PC-9 (cell line): Measurements from ENCODE around the gene KLK11. TPM values are rescaled to one million over a fixed set of nuclear protein-coding genes. Genes with fewer than 3 reads are reported as not detected.

ENCODE experiments used
- BruUV-seq: library from RNA; stranded (reverse); fragments of 400-500 nt; replicated peaks from 2 replicates; lab custom pipeline; 2021; lab: Mats Ljungman, UMichigan
- CTCF ChIA-PET: fragments of 300-600 bp; sonication (Branson Sonifier 250); formaldehyde crosslinking; loops from one replicate; lab custom pipeline; 2022; ENCODE audit warnings: antibody characterized with exemption; lab: Charles Lee
- POLR2A ChIA-PET: fragments of 300-600 bp; sonication (Branson Sonifier 250); formaldehyde crosslinking; loops from one replicate; lab custom pipeline; 2022; ENCODE audit warnings: antibody characterized with exemption; ENCODE audit not compliant: unreplicated experiment; lab: Charles Lee
- DNase-seq, 2 experiments: peaks; one replicate each; pipeline versions ENCODE4 v3.0.0 to v3.0.0-alpha.2; 2015 to 2022; ENCODE audit warnings: mixed read lengths in 1 of 2
- H2AFZ ChIP-seq: fragments of 200-600 bp; sonication (generic); 2 replicates; pipeline ENCODE4 v1.8.1; 2017; ENCODE audit warnings: antibody characterized with exemption
- H3F3A ChIP-seq: fragments of 200-600 bp; sonication (generic); 2 replicates; pipeline ENCODE4 v1.8.1; 2017; ENCODE audit warnings: antibody characterized with exemption, mild to moderate bottlenecking, low read depth; ENCODE audit not compliant: insufficient read depth
- H3K27ac ChIP-seq: fragments of 200-600 bp; sonication (generic); 2 replicates; pipeline ENCODE4 v1.6.1; 2016; ENCODE audit warnings: mixed run types
- H3K27me3 ChIP-seq: fragments of 200-600 bp; sonication (generic); 2 replicates; pipeline ENCODE4 v1.6.1; 2016; ENCODE audit warnings: low read depth, mixed run types; ENCODE audit not compliant: insufficient read depth
- H3K36me3 ChIP-seq: fragments of 200-600 bp; sonication (generic); 2 replicates; pipeline ENCODE4 v1.6.1; 2016; ENCODE audit warnings: low read depth, mixed run types
- H3K4me1 ChIP-seq: fragments of 200-600 bp; sonication (generic); replicated peaks from 2 replicates; pipeline ENCODE4 v1.6.1; 2016; ENCODE audit warnings: mixed run types; ENCODE audit not compliant: insufficient read depth
- H3K4me2 ChIP-seq: fragments of 200-600 bp; sonication (generic); 2 replicates; pipeline ENCODE4 v1.6.1; 2017; ENCODE audit warnings: mixed run types
- H3K4me3 ChIP-seq: fragments of 200-600 bp; sonication (generic); 2 replicates; pipeline ENCODE4 v1.6.1; 2016; ENCODE audit warnings: mixed run types
- H3K79me2 ChIP-seq: fragments of 200-600 bp; sonication (generic); 2 replicates; pipeline ENCODE4 v1.6.1; 2017; ENCODE audit warnings: low read depth, mixed run types
- H3K9me2 ChIP-seq: fragments of 200-600 bp; sonication (generic); 2 replicates; pipeline ENCODE4 v1.8.1; 2017; ENCODE audit warnings: mild to moderate bottlenecking; ENCODE audit not compliant: insufficient read depth
- H3K9me3 ChIP-seq: fragments of 200-600 bp; sonication (generic); 2 replicates; pipeline ENCODE4 v1.8.1; 2016; ENCODE audit warnings: low read depth; ENCODE audit not compliant: insufficient read depth
- H4K20me1 ChIP-seq: fragments of 200-600 bp; sonication (generic); 2 replicates; pipeline ENCODE4 v1.8.1; 2017; ENCODE audit not compliant: insufficient read depth
- EZH2 ChIP-seq: fragments of 200-600 bp; sonication (generic); IDR thresholded peaks from 2 replicates; pipeline ENCODE4 v1.8.0; 2017; ENCODE audit warnings: antibody characterized with exemption, low read depth
- intact Hi-C: fragments of 100-400 bp; cut with micrococcal nuclease; formaldehyde crosslinking; loops from one replicate; pipeline ENCODE4 v1.10.0; 2022; ENCODE audit not compliant: unreplicated experiment
- total RNA-seq: library from RNA; stranded (reverse); gene quantifications from 2 replicates; pipeline ENCODE4 v1.2.3, GENCODE V29; 2021
- TF ChIP-seq, protein P1 (sequence below): fragments of 200-600 bp; sonication (generic); conservative IDR thresholded peaks from 2 replicates; pipeline ENCODE4 v1.6.1; 2017; ENCODE audit warnings: mixed run types, antibody characterized with exemption, mild to moderate bottlenecking, moderate library complexity

The KLK11 gene
- total RNA-seq, 1 experiment from 2014 or later = 1.5 TPM

GRCh38 chr19:51060336-51060735 lies 33.9 kb upstream of the KLK11 start:
- H3K4me1 ChIP-seq = no peaks in the 10 kb centered on the region

GRCh38 chr19:51059715-51060114 lies 33.3 kb upstream of the KLK11 start:
- no peaks in the 10 kb centered on the region for H3K79me2 ChIP-seq
- H3K9me3 ChIP-seq = no peaks in the 10 kb centered on the region
- H3K36me3 ChIP-seq = no peaks in the 10 kb centered on the region
- H2AFZ ChIP-seq = no peak overlapping the region
- no peaks in the 10 kb centered on the region for H3K9me2 ChIP-seq
- intact Hi-C loops = no loop called here
- H3K27ac ChIP-seq = no peak overlapping the region
- H3K4me3 ChIP-seq = no peak overlapping the region
- DNase-seq = no peak
- no peaks in the 10 kb centered on the region for H3K4me1 ChIP-seq
- no peak overlapping the region for H3K4me2 ChIP-seq
- CTCF ChIA-PET = interaction anchor here (0.6 kb wide), 1 partner anchor 14 kb away, joined by 4 read pairs; no protein-coding TSS in a partner anchor
- no TSS peak for BruUV-seq
- H4K20me1 ChIP-seq = no peaks in the 10 kb centered on the region
- H3F3A ChIP-seq = no peaks in the 10 kb centered on the region
- TF ChIP-seq EZH2 = no peak
- TF ChIP-seq, protein P1, sequence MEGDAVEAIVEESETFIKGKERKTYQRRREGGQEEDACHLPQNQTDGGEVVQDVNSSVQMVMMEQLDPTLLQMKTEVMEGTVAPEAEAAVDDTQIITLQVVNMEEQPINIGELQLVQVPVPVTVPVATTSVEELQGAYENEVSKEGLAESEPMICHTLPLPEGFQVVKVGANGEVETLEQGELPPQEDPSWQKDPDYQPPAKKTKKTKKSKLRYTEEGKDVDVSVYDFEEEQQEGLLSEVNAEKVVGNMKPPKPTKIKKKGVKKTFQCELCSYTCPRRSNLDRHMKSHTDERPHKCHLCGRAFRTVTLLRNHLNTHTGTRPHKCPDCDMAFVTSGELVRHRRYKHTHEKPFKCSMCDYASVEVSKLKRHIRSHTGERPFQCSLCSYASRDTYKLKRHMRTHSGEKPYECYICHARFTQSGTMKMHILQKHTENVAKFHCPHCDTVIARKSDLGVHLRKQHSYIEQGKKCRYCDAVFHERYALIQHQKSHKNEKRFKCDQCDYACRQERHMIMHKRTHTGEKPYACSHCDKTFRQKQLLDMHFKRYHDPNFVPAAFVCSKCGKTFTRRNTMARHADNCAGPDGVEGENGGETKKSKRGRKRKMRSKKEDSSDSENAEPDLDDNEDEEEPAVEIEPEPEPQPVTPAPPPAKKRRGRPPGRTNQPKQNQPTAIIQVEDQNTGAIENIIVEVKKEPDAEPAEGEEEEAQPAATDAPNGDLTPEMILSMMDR = no peak
- H3K27me3 ChIP-seq = peaks cover 92% of the 10 kb centered on the region
- POLR2A ChIA-PET = no interaction called here

More at GRCh38 chr19:51060336-51060735, 33.9 kb upstream of the KLK11 start:
- no peak overlapping the region for H3K4me3 ChIP-seq
- DNase-seq = no peak
- CTCF ChIA-PET = no interaction called here
- H3K27me3 ChIP-seq = peaks cover 92% of the 10 kb centered on the region
- intact Hi-C loops = no loop called here
- no peak overlapping the region for H2AFZ ChIP-seq
- no peaks in the 10 kb centered on the region for H3K9me2 ChIP-seq
- no peaks in the 10 kb centered on the region for H3K9me3 ChIP-seq
- no peaks in the 10 kb centered on the region for H4K20me1 ChIP-seq
- no peak for TF ChIP-seq EZH2
- TF ChIP-seq, protein P1 = no peak
- no peak overlapping the region for H3K27ac ChIP-seq
- no peaks in the 10 kb centered on the region for H3F3A ChIP-seq
- no peaks in the 10 kb centered on the region for H3K79me2 ChIP-seq
- no peaks in the 10 kb centered on the region for H3K36me3 ChIP-seq
- BruUV-seq = no TSS peak
- POLR2A ChIA-PET = no interaction called here
- H3K4me2 ChIP-seq = no peak overlapping the region

DNA sequence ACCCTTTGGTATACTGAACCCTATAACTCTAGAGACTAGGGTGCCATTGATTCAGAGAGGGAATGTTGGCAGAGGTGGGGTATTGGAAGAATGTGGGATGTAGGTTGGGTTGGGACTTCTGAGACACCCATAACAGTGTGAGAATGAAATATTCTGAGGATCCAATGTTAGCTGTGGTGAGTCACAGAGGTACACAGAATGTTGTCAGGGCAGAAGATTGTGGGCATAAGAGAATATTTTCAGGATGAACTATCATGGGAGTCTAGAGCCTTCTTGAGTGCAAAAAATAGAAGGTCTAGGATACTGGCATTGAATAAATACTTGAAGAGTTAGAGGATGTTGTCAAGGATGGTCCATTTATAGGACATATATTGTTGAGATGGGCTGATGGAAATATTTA lies 29.4 kb upstream of the KLK11 start:
- POLR2A ChIA-PET = no interaction called here
- no peak for DNase-seq

More for the DNA sequence above, 29.4 kb upstream of the KLK11 start:
- TF ChIP-seq, protein P1 = no peak
- no peak for TF ChIP-seq EZH2
- Histone ChIP-seq H3F3A (no peaks in the 10 kb centered on the region), H3K27ac (no peak overlapping the region), H3K4me1 (no peaks in the 10 kb centered on the region), H3K27me3 (peaks cover 84% of the 10 kb centered on the region), H3K4me2 (no peak overlapping the region), H4K20me1 (no peaks in the 10 kb centered on the region), H3K9me3 (no peaks in the 10 kb centered on the region), H3K4me3 (no peak overlapping the region), H3K9me2 (no peaks in the 10 kb centered on the region), H2AFZ (no peak overlapping the region), H3K36me3 (no peaks in the 10 kb centered on the region), H3K79me2 (no peaks in the 10 kb centered on the region)
- CTCF ChIA-PET = no interaction called here
- no TSS peak for BruUV-seq
- intact Hi-C loops = no loop called here
